SU-DHL-6 (cell line): ENCODE results near the gene SNX13.

Experiments used
- CTCF ChIP-seq: fragments of 200-600 bp; sonication (generic); IDR thresholded peaks from one replicate; pipeline ENCODE4 v1.5.1; 2017; ENCODE audit warnings: antibody characterized with exemption, mild to moderate bottlenecking, low read length, moderate library complexity; ENCODE audit not compliant: insufficient read depth, poor library complexity, severe bottlenecking
- EZH2phosphoT487 ChIP-seq: fragments of 200-600 bp; sonication (generic), shearing (Covaris generic); conservative IDR thresholded peaks from 2 replicates; pipeline ENCODE4 v1.6.1; 2018; ENCODE audit warnings: mild to moderate bottlenecking, antibody characterized with exemption, low read length, moderate library complexity, mixed read lengths

- no peak for TF ChIP-seq CTCF
- no peak for TF ChIP-seq EZH2phosphoT487
Observed at GRCh38 chr7:17948526-17949238, 8.4 kb upstream of the SNX13 start.
